HK-2 (cell line): ENCODE measurements around the gene SPPL3.
"Not testable (repeated sequence)": the region's sequence is repeated elsewhere in the genome, so short reads cannot be mapped to it uniquely, and the experiment has no call there.

Experiments used
- DNase-seq: peaks from one replicate; pipeline ENCODE4 v3.0.0-alpha.2; 2018; ENCODE audit not compliant: unreplicated experiment

Gene SPPL3, protein sequence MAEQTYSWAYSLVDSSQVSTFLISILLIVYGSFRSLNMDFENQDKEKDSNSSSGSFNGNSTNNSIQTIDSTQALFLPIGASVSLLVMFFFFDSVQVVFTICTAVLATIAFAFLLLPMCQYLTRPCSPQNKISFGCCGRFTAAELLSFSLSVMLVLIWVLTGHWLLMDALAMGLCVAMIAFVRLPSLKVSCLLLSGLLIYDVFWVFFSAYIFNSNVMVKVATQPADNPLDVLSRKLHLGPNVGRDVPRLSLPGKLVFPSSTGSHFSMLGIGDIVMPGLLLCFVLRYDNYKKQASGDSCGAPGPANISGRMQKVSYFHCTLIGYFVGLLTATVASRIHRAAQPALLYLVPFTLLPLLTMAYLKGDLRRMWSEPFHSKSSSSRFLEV

DNA sequence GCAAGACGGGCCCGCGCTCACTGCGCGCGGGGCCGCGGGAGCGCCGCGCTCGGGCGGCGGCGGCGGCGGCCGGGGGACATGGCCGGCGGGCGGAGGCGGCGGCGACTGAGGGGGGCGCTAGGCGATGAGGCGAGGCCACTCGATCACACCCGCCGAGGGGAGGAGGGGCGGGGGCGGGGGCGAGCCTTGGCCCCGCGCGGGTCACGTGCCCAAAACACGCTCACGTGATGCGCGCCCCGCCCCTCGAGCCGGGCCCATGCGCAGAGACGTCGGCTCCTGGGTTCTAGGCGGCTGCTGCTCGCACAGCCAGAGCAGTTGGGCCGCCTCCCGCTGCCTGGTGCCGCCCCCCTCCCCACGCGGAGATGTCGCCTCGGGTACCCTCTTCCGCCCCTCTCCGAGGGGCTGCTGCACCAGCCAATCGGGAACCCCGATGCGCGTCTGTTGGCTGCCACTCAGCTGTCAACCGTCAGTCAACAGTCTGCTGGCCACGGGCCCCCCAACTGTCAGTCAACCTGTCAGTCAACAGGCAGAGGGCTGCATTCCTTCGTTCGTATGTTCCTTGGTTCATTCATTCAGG, at the start of gene SPPL3:
Gene SPPL3, minus strand, starts transcription at position 162 of the 577 bp plus-strand sequence. CDS start 491 bp downstream, outside the sequence.
- DNase-seq: peak; percentile 86

DNA sequence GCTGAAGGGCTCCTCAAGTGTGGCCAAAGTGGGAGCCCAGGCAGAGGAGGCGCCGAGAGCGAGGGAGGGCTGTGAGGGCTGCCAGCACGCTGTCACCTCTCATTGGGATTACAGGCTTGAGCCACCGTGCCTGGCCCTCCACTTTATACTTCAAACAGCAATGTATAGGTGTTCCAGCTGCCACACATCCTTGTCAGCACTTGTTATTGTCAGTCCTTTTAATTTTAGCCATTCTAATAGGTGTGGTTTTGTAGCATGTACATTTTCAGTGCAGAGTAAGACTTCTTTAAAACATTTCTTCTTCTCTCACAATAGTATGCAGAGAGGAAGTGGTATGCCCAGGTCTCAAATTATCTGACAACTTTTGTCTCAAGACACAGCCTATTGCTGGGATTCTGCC, 46.6 kb upstream of the SPPL3 start:
- DNase-seq: no peak

DNA sequence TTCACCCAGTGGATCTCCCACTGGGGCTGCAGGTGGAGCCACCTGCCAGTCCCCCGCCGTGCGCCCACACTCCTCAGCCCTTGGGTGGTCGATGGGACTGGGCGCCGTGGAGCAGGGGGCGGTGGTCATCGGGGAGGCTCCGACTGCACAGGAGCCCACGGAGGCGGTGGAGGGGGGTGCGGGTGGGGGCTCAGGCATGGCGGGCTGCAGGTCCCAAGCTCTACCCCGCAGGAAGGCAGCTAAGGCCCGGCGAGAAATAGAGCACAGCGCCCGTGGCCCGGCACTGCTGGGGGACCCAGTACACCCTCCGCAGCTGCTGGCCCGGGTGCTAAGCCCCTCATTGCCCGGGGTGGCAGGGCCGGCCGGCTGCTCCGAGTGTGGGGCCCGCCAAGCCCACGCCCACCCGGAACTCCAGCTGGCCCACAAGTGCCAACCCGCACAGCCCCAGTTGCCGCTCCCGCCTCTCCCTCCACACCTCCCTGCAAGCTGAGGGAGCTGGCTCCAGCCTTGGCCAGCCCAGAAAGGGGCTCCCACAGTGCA, 46.2 kb upstream of the SPPL3 start:
- not testable (repeated sequence) for DNase-seq

DNA sequence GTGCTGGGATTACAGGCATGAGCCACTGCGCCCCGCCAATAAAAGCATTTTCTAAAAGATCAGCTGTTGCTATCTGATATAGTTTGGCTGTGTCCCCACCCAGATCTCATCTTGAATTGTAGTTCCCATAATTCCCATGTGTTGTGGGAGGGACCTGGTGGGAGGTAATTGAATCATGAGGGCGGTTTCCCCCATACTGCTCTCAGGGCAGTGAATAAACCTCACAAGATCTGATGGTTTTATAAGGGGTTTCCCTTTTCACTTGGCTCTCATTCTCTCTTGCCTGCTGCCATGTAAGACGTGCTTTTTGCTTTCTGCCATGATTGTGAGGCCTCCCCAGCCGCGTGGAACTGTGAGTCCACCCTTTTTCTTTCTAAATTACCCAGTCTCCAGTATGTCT, 41.4 kb upstream of the SPPL3 start:
- not testable (repeated sequence) for DNase-seq

DNA sequence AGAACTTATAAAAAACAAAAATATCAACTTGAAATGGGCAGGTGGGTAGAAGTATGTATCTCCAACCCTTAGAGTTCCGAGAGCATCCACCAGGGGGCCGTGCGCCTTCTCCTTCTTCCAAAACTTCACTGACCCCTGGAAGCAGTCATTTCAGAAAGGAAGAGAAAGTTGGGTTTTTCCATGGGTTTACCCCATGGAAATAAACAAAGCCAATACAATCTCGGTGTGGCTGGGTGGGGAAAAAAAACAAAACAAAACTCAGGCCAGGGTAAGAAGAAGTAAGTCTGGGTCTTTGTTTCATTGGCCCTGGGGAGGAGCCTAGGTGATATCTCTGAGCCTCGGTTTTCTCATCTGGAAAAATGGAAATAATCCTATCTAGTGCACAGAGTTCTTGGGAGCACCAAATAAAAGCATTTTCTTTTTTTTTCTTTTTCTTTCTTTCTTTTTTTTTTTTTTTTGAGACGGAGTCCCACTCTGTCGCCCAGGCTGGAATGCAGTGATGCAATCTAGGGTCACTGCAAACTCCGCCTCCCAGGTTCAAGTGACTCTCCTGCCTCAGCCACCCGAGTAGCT, 40.6 kb upstream of the SPPL3 start:
- DNase-seq: peak; percentile 48

DNA sequence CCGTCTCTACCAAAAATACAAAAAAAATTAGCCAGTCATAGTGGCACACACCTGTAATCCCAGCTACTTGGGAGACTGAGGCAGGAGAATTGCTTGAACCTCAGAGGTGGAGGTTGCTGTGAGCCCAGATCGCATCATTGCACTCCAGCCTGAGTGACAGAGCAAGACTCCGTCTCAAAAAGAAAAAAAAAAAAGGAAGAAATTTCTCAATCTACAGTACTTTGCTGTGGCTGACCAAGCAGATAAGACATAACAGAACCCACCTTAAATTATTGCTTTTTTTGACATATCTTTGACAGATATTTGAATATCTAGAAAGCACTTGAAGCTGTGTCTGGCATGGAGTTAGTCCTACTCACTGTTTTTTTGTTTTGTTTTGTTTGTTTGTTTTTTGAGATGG, 39.3 kb upstream of the SPPL3 start:
- no peak for DNase-seq

DNA sequence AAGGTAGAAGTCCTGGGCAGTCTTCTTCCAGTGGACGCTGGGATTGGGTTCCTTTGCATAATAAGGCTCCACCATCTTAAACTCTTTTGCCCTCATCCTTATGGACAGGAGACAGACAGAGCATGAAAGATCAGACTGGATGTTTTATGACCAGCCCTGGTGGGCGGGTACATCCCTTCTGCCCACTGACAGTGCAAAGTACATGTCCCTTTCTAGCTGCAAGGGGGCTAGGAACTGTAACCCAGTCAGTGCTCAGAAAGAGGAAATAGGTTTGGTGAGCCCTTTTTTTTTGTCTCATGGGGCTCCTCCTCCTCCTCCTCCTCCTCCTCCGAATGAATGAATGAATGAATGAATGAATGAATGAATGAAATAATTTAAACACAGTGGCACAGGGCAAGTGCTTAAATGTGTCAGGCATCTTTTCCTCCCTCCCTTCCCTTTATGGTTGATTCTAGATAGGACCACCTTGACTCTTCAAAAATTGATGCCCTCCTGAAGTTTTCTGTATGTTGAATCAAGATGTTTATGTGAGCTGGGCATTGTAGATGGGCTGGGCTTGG, 37.8 kb upstream of the SPPL3 start:
- no peak for DNase-seq

DNA sequence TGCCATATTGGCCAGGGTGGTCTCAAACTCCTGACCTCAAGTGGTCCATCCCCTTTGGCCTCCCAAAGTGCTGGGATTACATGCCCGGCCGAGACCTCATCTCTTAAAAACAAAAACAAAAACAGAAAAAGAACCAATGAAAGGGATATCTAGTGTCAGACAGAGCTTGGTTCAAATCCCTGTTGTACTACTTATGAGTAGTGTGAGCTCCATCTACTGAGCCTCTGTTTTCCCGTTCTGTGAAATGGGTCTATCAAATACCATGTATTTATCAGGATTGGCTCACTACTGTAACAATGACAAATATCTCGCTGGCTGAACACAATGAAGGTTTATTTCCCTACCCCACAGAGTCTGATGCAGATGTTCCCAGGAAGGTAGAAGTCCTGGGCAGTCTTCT, 37.3 kb upstream of the SPPL3 start:
- no peak for DNase-seq

DNA sequence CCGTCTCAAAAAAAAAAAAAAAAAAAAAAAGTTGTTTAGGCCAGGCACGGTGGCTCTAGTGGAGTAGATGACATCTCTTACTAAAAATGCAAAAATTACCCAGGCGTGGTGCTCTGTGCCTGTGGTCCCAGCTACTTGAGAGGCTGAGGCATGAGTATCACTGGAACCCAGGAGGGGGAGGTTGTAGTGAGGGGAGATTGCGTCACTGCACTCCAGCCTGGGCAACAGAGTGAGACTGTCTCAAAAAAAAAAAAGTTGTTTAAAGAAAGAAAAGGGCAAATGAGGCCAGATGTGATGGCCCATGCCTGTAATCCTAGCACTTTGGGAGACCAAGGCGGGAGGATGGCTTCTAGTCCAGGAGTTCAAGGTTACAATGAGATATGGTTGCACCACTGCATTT, 36.6 kb upstream of the SPPL3 start:
- peak; percentile 80 for DNase-seq

DNA sequence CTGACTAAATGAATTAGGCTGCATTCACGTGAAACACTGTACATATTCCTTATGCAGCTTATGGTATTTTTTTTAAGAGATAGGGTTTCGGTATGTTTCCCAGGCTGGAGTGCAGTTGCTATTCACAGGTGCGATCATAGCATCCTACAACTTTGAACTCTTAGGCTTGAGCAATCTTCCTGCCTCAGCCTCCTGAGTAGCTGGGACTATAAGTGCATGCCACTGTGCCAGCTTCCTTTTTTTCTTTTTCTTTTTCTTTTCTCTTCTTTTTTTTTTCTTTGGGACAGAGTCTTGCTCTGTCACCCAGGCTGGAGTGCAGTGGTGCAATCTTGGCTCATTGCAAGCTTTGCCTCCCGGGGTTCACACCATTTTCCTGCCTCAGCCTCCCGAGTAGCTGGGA, 35.8 kb upstream of the SPPL3 start:
- no peak for DNase-seq

DNA sequence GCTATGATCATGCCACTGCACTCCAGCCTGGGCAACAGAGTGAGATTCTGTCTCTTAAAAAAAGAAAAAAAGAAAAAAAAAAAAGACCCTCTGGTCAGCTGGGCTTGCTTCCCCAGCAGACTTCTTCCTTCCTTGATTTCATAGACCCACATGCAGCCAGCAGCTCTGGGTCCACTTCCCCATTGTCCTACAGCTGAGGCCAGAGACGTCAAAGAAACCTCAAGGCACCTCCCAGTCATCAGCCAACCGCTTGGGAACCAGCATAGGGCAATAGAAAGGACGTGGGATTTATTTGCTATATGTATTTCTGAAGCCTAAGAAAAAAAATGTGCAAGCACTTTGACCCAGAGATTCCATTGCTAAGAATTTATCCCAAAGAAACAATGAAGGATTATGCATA, 35.4 kb upstream of the SPPL3 start:
- no peak for DNase-seq

DNA sequence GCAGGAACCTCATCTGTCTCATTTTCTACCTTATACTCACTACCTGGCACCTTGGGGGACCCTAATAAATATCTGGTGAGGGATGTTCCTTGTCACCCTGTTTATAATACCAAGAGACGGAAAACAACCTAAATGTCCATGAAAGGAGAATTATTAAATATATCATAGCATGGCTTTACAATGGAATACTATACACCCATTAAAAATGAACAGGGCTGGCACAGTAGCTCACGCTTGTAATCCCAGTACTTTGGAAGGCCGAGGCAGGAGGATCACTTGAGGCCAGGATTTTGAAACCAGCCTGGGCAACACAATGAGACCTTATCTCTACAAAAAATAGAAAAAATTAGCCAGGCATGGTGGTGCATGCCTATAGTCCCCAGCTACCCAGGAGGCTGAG, 34.3 kb upstream of the SPPL3 start:
- no peak for DNase-seq

DNA sequence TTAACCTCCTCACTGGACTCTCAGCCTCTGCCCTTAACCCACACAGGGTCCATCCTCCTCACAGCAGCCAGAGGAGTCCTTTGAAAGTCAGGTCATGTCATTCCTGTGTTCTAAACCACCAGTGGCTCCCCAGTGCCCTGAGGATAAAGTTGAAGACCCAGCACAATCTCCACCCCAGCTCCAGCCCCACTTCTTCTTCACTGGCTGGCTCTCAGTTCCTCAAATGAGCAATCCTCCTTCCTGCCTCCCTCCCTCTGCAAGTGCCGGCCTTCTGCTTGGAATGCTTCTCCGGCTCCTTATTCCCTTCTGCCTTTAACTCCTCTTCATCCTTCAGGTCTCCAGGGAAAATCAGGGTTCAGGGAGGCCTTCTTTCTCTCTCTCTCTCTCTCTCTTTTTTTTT, 32.0 kb upstream of the SPPL3 start:
- no peak for DNase-seq

DNA sequence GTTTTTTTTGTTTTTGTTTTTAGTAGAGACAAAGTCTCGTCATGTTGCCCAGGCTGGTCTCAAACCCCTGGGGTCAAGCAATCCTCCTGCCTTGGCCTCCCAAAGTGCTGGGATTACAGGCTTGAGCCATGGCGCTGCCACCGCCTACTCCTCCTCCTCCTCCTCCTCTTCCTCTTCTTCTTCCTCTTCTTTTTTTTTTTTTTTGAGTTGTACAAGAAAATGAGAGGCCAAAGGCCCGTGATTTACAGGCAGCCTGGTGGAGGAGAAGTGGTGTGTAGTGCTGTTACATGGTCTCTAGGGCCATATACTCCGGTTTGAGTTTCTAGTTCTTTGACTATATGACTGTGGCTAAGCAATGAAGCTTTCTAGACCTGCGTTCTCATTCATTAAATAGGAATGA, 29.6 kb upstream of the SPPL3 start:
- DNase-seq: no peak

DNA sequence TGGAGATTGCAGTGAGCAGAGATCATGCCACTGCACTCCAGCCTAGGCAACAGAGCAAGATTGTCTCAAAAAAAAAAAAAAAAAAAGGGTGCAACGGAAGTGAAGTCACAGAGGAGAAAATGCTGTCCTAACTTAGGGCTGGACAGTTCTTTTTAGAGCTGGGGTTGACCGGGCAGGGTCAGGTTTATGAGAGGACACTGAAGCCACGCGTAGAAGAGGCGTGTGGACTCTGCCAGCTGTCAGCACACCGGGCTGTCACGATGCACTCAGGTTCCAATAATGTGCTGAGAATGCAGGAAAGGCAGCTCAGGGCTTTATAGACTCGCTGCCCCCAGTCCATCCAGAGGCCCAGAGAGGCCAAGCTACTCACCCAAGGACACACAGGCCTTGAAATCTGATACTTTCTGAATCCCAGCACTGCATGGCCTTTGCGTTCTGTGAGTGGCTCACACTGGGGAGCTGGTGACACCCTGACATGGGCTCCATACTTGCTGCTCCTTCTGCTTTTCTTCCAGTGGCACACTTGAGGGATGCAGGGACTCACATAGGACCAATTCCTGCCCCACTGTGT, 28.9 kb upstream of the SPPL3 start:
- no peak for DNase-seq

DNA sequence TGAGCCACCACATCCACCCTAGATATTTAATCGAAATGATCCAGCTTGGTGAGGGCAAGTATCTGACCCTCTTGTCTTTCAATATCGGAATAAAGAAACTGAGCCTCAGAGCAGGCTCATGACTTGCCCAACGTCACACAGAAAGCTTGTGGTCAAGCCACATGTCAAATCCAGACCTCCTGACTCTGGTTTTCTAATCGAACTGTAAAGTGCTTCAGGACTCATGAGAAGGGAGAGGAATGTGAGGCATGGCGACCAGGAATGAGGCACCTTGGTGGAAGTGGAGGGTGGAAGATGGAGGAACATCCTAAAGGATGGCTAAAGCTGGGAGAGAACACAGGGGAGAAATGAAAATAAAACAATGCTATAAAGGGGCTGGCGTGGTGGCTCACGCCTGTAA, 27.9 kb upstream of the SPPL3 start:
- no peak for DNase-seq

DNA sequence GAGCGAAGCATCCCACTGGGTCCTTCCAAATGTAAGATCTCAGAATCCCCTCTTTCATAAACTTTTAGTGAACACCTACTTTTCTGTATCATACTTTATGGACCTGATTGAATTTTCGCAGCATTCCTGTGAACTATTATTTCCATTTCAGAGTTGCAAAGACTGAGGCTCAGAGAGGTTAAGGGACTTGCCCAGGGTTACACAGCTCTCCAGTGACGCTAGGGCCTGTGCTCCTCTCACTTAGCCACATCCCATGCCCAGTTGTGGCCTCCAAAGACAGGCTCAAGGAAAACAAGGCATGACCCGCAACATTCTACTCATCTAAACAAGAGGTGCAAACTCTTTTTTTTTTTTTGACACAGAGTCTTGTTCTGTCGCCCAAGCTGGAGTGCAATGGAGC, 25.9 kb upstream of the SPPL3 start:
- no peak for DNase-seq

DNA sequence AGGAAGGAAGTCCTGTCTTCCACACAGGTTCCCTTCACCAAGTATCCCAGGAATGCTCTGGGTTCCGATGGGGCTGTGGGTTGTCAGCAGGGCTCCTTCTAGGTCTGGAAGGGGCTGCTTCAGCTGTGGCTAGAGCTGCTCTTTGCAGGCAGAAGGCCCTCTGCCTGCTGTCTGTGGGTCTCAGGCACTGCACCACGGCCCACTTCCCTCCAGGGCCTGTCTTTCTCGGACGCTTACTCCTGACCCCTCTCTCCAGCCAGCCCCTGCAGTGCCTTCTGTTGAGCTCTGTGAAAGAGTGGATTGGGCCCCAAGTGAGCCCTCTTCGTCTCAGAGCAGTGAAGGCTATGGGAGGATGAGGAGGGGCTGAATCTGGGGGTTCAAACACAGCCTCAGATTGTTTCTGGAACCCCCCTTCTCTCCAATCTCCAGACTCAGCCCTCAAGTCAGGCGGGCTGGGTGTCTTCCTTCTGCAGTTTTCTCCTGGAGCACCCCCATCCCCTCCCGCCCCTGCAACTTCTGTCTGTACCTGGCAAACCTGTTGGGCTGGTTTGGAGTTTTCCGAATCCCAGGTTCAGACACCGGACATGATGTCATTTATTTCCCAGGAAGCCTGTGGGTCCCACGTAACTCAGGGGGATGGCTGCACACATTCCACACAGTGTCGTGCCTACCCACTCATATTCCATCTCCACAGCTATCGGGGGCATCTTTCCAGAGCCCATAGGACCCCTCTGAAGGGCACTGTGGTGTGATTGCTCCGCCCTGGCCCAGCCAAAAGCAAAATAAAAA, 24.9 kb upstream of the SPPL3 start:
- DNase-seq: no peak

DNA sequence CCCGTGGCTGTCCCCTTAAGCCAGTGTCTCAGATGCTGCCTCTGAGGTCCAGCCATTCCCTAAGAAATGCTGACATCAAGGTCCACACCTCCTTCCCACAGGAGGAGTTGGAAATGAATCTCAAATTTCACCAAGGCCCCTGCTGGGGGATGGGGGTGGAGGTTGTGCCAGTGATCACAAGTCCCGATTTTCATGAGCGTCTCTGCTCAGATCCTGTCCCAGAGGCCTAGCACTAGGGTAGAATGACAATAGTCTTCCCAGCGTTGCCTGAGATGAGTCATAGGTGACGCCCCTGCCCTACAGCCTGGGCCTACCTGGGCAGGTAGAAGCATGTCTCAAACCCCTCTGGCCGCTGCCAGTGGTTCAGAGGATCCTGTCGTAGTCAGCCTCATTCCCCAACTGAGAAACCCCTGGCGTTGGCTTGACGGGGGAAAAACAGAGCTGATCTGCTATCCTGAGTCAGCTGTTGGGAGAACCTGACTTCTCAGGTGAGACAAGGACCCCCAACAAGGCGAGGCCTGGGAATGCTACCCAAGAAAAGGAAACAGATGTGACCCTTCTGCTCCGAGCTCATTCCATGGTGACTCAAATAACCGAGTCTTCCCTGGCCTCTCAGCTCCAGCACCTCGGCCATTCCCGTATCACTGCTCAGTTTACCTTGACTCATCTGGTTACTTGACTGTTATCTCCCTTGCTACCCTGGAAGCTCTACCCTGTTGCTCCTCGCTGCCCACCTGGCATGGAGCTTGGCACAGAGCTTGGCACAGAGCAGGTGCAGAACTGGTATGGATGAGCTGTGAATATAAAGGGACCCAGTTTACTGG, 21.8 kb upstream of the SPPL3 start:
- DNase-seq: no peak

DNA sequence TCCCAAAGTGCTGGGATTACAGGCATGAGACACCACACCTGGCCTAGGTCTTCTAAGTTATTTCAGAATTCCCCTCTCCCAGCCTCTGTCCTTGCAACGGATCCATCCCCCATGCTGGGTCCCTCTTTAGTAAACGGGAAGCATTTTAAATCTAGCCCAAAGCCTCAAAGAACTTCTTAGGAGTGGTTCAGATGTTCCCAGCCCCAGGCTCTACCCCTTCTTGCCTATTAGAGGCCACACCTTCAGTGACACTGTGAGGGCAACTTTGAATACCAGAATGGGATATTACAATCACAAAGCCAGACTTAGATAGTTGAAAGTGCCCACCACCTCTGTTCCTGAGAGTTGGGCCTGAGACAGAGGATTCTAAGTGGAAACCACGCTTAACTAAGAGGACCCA, 18.1 kb upstream of the SPPL3 start:
- no peak for DNase-seq

DNA sequence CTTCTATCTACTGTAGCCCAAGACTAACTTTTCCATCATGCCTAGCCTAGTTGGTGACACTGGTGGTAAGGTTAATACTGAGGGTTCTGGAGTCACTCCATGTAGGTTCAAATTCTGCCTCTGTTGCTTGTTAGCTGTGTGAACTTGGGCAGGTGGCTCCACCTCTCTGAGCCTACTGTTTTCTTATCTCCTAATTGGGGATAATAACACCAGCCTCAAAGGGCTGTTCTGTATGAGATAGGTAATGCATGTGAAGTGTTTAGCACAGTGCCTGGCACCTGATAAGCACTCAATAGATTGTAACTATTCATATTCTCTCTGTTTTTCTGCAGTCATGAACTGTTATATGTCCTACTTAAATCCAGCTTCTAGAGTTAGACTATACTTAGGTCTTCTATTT, 17.5 kb upstream of the SPPL3 start:
- DNase-seq: no peak
